Measurements from ENCODE around the gene ANKRD36C. TPM values are rescaled to one million over a fixed set of nuclear protein-coding genes. Genes with fewer than 3 reads are reported as not detected.

The ANKRD36C gene
- total RNA-seq, 4 donors from 2014 or later = 4.1 to 29.4 (median 16.7) TPM

Small RNA genes within 50 kb of the gene (small RNA-seq; reads per million reads assigned to genes)
- gene RN7SL210P = 0 reads per million in 4 donors

Other genes starting within 250 kb of the ANKRD36C start
- gene GPAT2, start 43.1 kb upstream of the ANKRD36C start, total RNA-seq = 1 to 10 TPM in 1 of 4 donors, under 1 TPM in 3; 0.18 to 2.1 (median 0.48) TPM
- 1 to 10 TPM in 1 of 4 donors, under 1 TPM in 2, not detected in 1; 0.04 to 1.2 (median 0.38) TPM for gene ADRA2B, start 124.7 kb upstream of the ANKRD36C start, total RNA-seq
- gene ASTL, start 146.7 kb upstream of the ANKRD36C start, total RNA-seq = under 1 TPM in 2 of 4 donors, not detected in 2; 0.30 to 0.53 TPM
- gene DUSP2, start 153.6 kb upstream of the ANKRD36C start, total RNA-seq = 10 to 100 TPM in 1 of 4 donors, 1 to 10 TPM in 3; 1.5 to 10.3 (median 5.6) TPM
- gene STARD7, start 217.0 kb upstream of the ANKRD36C start, total RNA-seq = 100 to 1,000 TPM in 3 of 4 donors, 10 to 100 TPM in 1; 84.2 to 137 (median 111) TPM

All from esophagus squamous epithelium (tissue), 4 donors.